HTR-8/SVneo (cell line): Measurements from ENCODE around the gene KRTAP13-3.

Experiments used
- DNase-seq: peaks from one replicate; pipeline ENCODE4 v3.0.0; 2011; ENCODE audit warnings: low spot score, mixed read lengths; ENCODE audit not compliant: insufficient read length
- FAIRE-seq: peaks from 2 replicates; lab custom pipeline; 2011; peaks lifted over from hg19 to GRCh38; lab: Jason Lieb, UNC

Gene KRTAP13-3, protein sequence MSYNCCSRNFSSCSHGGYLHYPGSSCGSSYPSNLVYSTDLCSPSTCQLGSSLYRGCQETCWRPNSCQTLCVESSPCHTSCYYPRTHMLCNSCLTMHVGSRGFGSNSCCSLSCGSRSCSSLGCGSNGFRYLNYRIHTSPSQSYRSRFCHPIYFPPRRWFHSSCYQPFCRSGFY

DNA sequence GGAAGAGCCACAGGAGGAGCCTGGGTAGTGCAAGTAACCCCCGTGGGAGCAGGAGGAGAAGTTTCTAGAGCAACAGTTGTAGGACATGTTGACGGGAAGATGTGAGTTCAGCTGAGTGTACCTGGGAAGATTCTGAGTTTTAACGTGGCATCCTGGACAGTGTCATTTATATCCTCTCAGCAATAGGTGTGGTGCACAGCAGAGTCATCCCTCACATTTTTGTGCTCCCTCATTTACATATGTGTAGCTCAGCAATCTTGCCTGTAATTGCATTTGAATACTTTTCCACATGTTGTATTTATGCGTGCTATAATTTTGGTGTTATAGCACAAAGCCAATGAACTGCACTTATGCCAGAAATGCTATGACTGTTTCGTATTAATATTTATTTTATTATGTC is at the start of gene KRTAP13-3:
KRTAP13-3 (minus strand) TSS at position 101 of the 400 bp plus-strand sequence; CDS start at position 87, 14 bp downstream.
- DNase-seq (no peak), FAIRE-seq (no peak)

GRCh38 chr21:30468900-30469714 is 43.4 kb upstream of the KRTAP13-3 start:
- FAIRE-seq (no peak), DNase-seq (no peak)

- FAIRE-seq (no peak), DNase-seq (no peak)
These were observed 38.0 kb upstream of the KRTAP13-3 start for GRCh38 chr21:30463713-30464112.

DNA sequence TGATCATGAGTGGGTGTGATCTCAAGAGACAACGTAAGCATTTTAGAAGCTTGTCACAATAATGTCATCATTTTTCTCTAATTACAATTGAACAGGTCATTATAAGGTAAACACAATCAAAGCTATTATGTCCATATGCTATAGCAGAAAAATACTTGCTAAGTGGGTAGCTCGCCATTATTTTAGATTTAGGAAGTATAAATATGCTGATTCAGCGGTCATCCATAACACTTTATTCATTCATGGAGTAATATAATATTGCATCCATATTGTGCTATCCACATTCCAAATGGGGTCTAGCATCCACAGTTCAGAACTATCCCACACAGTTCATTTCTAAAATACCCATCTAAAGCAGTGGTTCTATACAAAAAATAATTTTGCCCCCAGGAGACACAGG is 22.8 kb upstream of the KRTAP13-3 start:
- FAIRE-seq (no peak), DNase-seq (no peak)

DNA sequence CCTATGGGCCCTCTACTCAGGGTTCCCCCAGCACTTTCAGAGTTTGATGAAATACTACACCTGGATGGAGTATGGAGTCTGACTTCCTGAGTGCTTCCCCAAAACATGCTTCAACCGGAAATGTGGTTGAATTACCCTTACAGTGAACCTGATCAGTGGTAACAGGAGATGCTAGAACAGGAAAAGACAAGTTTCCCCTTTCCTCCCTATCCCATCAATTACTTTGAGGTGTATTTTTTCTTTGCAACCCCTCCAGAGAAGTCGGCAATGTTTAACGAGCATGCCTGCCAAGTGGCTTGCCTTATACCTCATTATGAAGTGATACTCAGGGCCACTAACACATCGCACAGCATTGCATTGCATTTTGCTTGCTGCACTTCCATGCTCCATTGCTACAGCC is 21.3 kb upstream of the KRTAP13-3 start:
- DNase-seq = no peak

GRCh38 chr21:30444204-30444603 is 18.5 kb upstream of the KRTAP13-3 start:
- no peak for FAIRE-seq

More for the DNA sequence above, 21.3 kb upstream of the KRTAP13-3 start:
- no peak for FAIRE-seq

DNA sequence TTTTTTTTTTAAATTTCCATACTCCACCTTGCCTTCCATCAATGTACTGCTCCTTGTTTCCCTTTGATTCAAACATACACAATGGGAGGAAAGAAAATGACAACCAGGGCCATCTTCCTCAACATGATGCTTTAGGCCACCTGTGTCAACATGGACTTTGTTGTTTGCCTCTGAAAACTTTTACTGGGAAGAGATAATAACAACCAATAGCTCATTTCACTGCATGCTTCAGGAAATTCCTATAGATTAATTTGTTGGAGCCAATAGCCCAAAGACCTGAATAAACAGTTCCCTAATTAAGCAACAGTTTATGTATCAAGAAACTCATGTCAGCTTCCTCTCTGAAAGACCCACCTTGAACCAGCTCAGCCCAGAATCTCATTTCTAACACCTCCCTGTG is 17.5 kb upstream of the KRTAP13-3 start:
- DNase-seq (no peak), FAIRE-seq (no peak)

More at GRCh38 chr21:30444204-30444603, 18.5 kb upstream of the KRTAP13-3 start:
- DNase-seq = no peak

DNA sequence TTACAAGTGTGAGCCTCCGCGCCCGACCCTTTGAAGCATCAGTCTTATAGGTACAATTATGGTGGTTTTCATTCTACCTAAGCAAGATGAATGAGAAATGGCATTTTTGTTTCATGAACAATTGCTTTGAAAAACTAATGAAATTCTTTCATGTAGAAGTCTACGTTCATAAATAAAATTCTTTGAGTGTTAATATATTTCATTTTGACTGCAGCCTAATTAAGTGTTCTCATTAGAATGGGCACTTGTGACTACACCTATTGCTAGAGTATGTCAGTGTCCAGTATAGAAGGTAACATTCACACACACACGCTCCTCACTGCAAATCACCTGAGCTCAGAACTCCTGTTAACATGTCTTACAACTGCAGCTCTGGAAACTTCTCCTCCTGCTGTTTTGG is 14.2 kb upstream of the KRTAP13-3 start, which contains the start of gene KRTAP15-1:
KRTAP15-1 (plus strand) TSS at position 301 of the 400 bp plus-strand sequence; CDS start at position 354, 53 bp downstream.
- DNase-seq (no peak), FAIRE-seq (no peak)

- no peak for FAIRE-seq
These were observed 11.4 kb upstream of the KRTAP13-3 start for GRCh38 chr21:30437010-30437565.

DNA sequence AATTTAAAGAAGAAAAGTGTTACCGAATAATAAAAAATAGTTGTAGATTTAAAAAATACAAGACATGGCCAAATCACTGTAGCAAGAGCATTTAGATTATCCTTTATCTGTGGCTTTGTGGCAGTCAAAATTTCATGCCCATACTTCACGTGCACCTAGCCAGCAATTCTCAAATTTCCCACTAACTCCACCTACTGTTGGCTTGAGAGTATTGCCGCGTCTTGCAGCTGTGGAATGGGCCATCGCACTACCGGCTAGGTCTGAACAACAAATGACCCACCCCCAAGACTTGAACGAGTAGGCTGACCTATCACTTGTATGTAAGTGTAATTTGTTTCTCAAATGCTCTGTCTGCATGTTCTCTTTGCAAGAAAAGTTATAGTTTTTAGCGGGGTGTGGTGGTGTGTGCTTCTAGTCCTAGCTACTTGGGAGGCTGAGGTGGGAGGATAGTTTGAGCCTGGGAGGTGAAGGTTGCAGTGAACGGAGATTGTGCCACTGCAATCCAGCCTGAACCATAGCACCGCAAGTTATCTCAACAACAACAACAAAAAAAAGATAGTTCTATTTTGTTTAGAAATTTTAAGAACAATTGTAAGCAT is 8.4 kb upstream of the KRTAP13-3 start:
- DNase-seq (peak; percentile 6), FAIRE-seq (no peak)

More at GRCh38 chr21:30437010-30437565, 11.4 kb upstream of the KRTAP13-3 start:
- no peak for DNase-seq

DNA sequence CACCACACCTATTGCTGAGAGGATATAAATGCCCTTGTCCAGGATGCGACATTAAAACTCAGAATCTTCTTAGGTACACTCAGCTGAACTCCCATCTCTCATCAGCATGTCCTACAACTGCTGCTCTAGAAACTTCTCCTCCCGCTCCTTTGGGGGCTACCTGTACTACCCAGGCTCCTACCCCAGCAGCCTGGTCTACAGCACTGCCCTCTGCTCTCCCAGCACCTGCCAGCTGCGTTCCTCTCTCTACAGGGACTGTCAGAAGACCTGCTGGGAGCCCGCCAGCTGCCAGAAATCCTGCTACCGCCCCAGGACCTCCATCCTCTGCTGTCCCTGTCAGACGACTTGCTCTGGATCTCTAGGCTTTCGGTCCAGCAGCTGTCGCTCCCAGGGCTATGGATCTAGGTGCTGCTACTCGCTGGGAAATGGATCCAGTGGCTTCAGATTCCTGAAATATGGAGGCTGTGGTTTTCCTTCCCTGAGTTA is 4.5 kb upstream of the KRTAP13-3 start, which contains the start of gene KRTAP13-4:
KRTAP13-4 (plus strand) TSS at position 51 of the 486 bp plus-strand sequence; CDS start at position 107, 56 bp downstream.
- DNase-seq (no peak), FAIRE-seq (no peak)

- no peak for FAIRE-seq
These were observed 1.0 kb upstream of the KRTAP13-3 start for GRCh38 chr21:30426731-30427130.

DNA sequence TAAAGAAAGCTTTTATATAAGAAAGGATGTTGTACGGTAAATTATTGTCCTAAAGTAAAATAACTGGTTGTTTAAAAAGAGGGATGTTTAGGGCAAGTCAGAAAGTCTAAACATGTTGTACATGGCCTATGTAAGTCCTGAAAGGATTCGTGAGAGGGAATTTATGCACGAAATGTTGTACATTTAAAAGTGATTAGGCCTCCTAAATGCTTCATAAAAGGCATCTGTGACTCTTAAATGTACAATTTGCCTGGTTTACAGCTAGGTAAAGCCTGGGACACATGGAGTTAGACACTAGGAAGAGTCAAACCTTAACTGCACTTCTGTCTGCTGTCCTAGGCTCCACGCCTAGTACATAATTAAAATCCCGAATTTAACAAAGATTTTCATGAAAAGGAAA is 9.7 kb downstream of the KRTAP13-3 start:
- DNase-seq = no peak
- FAIRE-seq = no peak

More at GRCh38 chr21:30426731-30427130, 1.0 kb upstream of the KRTAP13-3 start:
- no peak for DNase-seq

DNA sequence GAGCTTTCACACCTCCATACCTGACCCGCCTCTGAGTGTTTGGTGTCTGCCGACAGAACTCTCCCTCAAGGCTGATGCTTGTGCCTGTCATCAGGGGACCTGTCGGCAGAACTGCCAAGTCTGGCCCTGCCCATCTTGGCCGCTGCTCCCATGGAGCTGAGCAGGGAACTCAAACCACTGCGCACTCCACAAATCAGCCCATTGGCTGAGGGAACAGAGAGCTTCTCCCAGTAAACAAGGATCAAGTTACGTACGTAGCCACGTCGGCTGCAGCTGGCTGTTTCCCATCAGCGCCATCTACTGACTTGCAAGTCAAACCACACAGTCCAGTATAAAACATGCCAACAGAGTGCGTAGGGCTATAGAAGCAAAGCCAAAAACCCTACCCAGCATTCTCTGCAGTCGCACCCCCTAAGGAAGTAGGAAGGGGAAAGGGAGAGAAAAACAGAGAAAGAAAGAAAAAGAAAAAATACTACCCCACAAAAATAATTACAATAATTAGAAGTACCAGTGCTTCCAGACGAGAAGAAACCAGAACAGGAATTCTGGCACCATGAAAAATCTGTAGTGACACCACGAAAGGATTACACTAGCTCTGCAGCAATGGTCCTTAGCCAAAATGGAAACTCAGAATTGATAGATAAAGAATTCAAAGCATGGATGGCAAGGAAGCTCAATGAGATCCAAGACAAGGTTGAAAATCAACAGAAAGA is 16.8 kb downstream of the KRTAP13-3 start:
- DNase-seq (peak; percentile 10), FAIRE-seq (peak; percentile 83)

- FAIRE-seq (no peak), DNase-seq (no peak)
These were observed 30.0 kb downstream of the KRTAP13-3 start, which contains the start of gene KRTAP13-1 for GRCh38 chr21:30395731-30396130. TSS of gene KRTAP13-1 (plus strand) at chr21:30396031. CDS start at chr21:30396087, 56 bp downstream.

DNA sequence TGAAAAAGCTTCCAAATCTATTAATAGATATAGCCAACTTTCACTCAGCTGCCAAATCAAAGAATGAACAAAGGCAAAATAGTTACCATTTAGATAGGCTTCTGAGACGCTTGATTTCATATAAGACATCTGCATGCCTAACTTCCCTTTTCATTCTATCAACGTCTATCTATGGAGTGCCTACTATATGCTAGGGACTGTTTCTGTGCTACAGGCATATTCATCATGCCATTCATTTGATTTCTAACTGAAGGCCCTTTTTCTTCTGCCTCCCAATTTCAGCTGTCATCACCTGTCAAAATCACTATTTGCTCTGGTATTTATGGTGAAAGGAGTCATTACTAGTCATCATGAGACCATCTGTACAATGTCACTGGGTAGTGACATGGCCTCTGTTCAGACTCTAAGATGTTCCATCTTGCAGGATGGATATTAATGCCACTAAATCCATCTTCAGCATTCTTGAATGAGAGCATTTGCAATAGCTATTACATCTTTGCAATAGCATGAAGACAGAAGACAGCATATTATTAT is 34.2 kb downstream of the KRTAP13-3 start:
- no peak for FAIRE-seq
- no peak for DNase-seq

- FAIRE-seq = no peak
These were observed 43.5 kb downstream of the KRTAP13-3 start for GRCh38 chr21:30382201-30382600.

More at GRCh38 chr21:30382201-30382600, 43.5 kb downstream of the KRTAP13-3 start:
- DNase-seq = no peak
